ENCODE results near the gene KLHL21.
A peak's percentile ranks its signal among the peaks of the same experiment; 100 is the strongest.
"Not testable (repeated sequence)": the region's sequence is repeated elsewhere in the genome, so short reads cannot be mapped to it uniquely, and the experiment has no call there.

Gene KLHL21

DNA sequence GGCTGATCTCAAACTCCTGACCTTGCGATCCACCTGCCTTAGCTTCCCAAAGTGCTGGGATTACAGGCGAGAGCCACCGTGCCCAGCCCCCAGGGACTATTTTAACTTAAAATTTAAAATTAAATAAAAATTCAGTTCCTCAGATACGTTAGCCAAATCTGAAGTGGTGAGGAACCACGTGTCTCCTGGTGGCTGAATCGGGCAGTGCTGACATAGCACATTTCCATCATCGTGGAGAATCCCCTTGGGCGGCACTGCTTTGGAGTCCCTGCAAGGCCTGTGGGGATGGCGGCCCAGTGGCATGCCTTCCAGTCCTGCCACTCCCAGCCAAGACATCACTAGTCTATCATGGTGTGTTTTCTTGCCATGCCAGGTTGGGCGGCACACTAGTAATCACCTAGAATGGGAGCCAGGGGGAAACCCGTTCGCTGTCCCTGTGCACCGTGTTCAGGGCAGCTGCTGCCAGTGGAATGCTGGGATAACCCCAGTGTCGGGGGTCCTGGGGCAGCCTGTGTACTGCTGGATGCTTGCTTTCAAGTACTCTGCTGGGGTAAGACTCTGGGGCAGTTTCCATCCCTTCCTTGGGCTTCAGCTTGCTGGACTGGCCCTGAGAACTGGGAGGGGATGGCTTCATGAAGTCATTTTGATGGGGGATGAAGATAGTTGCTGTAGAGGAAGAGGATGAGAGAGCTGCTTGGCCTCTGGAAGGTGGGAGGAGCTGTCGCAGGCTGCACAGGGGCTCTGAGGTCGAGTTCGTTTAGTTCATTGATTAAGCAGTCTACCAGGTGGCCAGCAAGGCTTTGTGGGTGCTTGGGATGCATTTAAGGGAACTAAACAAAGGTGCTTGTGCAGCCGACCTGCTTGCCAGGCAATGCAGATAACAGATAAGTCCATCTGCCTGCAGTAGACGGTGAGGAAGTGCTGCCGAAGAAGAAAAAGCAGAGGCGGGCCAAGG lies 18.3 kb downstream of the KLHL21 start:
- DNase-seq (ENCODE audit: low spot score) = no peak

DNA sequence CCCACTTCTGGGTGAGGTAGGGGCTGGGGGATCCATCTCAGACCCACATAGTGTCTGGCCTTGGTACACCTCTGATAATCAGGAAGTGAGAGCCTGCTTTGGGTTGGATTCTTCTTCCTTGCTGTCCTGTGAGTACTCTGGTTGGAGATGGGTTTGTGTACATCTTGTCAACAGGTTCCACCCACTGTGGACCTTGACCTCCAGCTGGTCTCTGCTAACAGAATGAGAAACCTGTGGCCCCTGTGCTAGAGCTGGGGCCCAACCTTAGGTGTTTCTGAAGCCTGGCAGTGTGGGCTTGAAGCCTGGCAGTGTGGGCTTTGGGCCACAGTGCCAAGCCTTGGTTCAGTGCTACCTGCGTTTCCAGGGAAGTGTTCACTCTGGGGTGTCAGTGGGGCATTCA lies 20.3 kb downstream of the KLHL21 start:
- no peak for DNase-seq (ENCODE audit: low spot score)

DNA sequence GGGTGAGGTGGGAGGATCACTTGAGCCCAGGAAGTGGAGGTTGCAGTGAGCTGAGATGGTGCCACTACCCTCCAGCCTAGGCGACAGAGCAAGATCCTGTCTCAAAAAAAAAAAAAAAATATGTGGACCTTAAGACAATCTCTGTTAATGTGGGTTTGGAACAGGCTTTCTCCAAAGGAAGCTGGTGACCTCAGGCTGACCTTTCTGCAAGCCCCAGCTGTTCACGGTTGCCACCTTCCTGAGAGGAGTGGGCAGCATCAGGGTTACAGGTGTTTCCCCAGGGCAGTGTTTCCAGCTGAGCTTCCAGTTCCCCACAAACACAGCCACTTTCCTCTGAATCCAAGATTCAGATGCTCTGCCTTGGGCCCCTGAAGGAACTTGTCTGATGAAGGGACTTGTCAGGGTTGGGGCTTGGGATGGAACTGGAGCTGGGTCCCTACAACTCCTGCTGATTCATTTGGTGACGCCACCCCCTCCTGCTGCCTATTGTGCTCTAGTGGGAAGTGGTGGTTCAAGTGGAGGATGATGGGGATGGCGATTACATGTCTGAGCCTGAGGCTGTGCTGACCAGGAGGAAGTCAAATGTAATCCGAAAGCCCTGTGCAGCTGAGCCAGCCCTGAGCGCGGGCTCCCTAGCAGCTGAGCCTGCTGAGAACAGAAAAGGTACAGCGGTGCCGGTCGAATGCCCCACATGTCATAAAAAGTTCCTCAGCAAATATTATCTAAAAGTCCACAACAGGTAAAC lies 20.9 kb downstream of the KLHL21 start:
- no peak for DNase-seq (ENCODE audit: low spot score)

DNA sequence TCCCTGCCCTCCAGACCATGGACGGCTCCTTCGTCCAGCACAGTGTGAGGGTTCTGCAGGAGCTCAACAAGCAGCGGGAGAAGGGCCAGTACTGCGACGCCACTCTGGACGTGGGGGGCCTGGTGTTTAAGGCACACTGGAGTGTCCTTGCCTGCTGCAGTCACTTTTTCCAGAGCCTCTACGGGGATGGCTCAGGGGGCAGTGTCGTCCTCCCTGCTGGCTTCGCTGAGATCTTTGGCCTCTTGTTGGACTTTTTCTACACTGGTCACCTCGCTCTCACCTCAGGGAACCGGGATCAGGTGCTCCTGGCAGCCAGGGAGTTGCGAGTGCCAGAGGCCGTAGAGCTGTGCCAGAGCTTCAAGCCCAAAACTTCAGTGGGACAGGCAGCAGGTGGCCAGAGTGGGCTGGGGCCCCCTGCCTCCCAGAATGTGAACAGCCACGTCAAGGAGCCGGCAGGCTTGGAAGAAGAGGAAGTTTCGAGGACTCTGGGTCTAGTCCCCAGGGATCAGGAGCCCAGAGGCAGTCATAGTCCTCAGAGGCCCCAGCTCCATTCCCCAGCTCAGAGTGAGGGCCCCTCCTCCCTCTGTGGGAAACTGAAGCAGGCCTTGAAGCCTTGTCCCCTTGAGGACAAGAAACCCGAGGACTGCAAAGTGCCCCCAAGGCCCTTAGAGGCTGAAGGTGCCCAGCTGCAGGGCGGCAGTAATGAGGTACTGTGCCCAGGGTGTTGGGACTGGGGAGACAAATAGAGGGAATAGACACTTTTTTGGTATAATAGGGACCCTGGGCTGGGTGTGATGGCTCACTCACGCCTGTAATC lies 21.9 kb downstream of the KLHL21 start:
- DNase-seq (ENCODE audit: low spot score) = no peak

DNA sequence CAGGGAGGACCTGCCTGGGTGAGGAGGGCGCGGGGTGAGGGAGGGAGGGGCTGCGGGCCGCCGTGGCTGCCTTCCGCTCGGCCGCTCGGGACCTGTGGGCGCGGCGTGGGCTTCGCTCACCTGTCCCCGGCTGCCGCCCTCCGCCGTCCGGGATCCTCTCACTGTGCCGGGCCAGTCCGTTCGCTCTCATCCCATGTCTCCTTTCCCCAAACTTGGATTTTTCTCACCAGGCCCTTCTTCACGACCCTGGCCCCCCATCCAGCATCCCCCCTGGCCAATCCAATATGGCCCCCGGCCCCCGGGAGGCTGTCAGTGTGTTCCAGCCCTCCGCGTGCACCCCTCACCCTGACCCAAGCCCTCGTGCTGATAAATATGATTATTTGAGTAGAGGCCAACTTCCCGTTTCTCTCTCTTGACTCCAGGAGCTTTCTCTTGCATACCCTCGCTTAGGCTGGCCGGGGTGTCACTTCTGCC lies 22.5 kb downstream of the KLHL21 start:
- DNase-seq (ENCODE audit: low spot score) = no peak

DNA sequence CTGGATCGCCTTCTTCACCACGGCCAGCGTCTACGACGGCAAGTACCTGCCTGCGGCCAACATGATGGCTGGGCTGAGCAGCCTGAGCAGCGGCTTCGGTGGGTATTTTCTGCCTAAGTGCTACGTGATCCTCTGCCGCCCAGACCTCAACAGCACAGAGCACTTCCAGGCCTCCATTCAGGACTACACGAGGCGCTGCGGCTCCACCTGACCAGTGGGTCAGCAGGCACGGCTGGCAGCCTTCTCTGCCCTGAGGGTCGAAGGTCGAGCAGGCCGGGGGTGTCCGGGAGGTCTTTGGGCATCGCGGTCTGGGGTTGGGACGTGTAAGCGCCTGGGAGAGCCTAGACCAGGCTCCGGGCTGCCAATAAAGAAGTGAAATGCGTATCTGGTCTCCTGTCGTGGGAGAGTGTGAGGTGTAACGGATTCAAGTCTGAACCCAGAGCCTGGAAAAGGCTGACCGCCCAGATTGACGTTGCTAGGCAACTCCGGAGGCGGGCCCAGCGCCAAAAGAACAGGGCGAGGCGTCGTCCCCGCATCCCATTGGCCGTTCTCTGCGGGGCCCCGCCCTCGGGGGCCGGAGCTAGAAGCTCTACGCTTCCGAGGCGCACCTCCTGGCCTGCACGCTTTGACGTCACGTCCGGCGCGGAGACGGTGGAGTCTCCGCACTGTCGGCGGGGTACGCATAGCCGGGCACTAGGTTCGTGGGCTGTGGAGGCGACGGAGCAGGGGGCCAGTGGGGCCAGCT lies 23.1 kb downstream of the KLHL21 start, which contains the start of gene ZBTB48:
ZBTB48 (plus strand) TSS at position 621 of the 745 bp plus-strand sequence. CDS start 616 bp downstream, outside the sequence.
- DNase-seq (ENCODE audit: low spot score) = peak; percentile 98

DNA sequence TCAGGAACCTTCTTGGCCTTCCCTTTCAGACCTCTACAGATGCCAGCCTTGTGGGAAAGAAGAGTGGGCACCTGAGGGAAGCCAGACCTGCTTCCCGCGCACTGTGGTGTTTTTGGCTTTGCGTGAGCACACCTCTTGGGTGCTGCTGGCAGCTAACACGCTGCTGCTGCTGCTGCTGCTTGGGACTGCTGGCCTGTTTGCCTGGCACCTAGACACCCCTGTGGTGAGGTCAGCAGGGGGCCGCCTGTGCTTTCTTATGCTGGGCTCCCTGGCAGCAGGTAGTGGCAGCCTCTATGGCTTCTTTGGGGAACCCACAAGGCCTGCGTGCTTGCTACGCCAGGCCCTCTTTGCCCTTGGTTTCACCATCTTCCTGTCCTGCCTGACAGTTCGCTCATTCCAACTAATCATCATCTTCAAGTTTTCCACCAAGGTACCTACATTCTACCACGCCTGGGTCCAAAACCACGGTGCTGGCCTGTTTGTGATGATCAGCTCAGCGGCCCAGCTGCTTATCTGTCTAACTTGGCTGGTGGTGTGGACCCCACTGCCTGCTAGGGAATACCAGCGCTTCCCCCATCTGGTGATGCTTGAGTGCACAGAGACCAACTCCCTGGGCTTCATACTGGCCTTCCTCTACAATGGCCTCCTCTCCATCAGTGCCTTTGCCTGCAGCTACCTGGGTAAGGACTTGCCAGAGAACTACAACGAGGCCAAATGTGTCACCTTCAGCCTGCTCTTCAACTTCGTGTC lies 23.9 kb downstream of the KLHL21 start:
- no peak for DNase-seq (ENCODE audit: low spot score)

DNA sequence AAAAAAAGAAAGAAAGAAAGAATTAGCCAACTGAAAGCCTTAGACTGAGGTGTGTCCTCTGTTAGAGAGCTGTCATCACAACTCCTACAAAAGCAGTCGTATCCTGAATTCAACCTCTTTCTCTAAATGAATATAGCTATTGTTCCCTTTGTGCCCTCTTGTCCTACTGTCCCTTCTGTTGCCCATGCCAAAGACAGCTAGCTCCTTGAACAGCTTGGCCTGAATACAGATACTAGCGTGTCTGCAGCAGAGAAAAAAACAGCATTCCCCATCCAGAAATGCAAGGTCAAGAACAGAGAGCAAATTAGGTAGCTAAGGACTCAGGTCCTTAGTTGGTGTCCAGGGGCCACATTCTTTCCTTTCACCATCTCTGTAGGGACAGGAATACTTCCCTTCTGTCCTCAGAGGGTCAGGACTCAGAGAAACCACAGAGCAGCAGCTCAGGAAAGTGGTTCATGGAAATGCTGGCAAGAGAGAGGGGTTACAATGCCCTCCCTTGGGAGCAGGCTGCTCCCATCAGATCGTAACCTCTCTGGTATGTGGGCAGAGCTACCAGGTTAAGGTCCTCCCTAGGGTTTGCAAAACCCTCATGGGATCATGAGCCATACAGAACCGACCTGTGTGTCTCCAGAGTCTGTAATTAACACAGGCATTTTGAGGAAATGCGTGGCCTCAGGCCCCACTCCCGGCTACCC lies 24.7 kb downstream of the KLHL21 start:
- no peak for DNase-seq (ENCODE audit: low spot score)

DNA sequence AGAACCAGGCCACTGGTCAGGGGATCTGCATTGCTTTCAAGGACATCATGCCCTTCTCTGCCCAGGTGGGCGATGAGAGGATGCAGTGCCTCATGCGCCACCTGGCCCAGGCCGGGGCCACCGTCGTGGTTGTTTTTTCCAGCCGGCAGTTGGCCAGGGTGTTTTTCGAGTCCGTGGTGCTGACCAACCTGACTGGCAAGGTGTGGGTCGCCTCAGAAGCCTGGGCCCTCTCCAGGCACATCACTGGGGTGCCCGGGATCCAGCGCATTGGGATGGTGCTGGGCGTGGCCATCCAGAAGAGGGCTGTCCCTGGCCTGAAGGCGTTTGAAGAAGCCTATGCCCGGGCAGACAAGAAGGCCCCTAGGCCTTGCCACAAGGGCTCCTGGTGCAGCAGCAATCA lies 27.9 kb downstream of the KLHL21 start:
- DNase-seq (ENCODE audit: low spot score) = no peak

DNA sequence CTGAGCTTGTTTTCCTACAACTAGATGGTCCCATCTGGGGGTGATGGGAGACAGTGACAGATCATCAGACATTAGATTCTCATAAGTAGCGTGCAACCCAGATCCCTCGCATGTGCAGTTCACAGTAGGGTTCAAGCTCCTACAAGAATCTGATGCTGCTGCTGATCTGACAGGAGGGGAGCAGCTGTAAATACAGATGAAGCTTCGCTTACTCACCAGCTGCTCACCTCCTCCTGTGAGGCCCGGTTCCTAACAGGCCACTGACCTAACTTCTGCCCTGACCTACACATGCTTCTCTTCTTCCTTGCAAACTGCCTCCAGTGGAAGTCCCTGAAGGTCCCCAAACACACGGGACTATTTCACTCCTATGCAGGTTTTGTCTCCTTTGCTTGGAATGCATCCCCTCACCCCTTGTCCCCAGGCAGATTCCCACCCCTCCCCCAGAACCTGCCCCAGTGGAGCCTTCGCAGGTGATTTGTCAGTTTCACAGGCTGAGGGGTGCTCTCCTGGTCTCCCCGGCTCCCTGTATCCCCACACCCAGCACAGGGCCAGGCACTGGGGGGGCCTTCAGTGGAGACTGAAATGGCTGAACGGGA lies 28.5 kb downstream of the KLHL21 start:
- no peak for DNase-seq (ENCODE audit: low spot score)

DNA sequence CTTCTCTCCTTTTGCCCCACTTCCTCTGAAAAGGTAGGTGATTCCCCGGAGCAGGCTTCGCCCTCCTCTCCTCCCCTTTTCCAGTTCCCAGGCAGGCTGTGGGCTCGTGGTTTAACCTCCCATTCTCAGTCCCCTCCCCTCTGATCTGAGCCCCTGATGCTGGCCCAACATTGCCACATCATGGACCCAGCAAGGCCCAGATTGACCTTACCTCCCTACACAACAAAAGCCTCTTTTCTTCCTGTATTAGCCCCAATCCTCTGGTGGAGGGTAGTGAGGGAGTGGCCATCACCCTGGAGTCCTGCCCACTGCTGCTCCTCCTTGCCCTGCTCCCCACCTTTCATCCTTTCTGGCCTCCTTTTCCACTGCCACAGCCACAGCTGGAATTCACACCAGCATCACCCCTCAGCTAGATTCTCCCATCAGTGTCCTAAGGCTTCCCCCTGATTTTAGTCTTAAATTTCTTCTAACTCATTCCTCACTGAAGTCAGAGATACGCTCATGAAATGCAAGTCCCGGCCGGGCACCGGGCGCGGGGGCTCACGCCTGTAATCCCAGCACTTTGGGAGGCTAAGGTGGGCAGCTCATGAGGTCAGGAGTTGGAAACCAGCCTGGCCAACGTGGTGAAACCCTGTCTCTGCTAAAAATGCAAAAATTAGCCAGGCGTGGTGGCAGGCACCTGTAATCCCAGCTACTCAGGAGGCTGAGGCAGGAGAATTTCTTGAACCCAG lies 29.9 kb downstream of the KLHL21 start:
- DNase-seq (ENCODE audit: low spot score) = no peak

DNA sequence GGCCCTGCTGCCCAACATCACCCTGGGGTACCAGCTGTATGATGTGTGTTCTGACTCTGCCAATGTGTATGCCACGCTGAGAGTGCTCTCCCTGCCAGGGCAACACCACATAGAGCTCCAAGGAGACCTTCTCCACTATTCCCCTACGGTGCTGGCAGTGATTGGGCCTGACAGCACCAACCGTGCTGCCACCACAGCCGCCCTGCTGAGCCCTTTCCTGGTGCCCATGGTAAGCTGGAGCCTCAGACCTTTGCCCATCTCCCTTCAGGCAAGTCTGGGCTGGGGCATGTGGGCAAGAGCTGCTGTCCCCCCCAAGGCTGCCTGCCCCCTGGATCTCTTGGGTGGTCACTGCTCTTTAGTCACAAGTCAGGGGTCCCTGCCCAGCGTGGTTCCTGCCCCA lies 31.7 kb downstream of the KLHL21 start:
- no peak for DNase-seq (ENCODE audit: low spot score)

DNA sequence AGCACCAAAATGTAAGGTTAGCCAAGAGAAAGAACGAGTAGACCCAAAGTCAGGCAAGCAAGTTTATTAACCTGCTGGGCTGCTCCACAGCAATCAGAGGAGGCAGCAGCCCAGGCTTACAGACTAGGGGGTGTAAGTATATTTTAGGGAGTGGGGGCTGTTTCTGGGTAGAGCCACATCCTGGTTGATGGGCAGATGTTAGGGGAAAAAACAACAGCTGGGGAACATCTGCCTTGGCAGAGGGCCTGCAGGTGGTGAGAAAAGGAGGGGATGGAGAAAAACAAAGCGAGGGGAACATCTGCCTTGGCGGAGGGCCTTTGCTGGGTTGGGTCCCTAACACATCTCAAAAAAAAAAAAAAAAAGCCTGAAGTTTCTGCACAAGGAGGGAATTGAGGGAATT lies 32.6 kb downstream of the KLHL21 start:
- DNase-seq (ENCODE audit: low spot score) = no peak

DNA sequence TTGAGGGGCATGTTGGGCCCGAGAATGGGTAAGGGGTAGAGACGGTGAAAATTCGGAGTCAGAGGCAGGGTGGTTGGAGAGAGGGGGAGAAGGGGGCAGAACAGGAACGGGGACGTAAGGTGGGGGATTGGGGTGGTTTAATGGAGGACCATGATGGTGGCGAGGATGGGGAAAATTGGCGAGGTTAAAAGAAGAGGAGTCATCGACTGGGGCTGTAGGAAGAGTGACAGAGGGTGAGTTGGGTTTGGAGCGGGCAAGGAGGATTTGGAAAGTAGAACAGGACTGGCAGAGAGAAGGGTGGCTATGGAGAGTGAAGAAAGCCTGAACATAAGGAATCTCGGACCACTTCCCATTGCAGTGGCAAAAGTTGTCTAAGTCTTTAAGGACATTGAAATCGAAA lies 33.6 kb downstream of the KLHL21 start:
- DNase-seq (ENCODE audit: low spot score) = no peak

DNA sequence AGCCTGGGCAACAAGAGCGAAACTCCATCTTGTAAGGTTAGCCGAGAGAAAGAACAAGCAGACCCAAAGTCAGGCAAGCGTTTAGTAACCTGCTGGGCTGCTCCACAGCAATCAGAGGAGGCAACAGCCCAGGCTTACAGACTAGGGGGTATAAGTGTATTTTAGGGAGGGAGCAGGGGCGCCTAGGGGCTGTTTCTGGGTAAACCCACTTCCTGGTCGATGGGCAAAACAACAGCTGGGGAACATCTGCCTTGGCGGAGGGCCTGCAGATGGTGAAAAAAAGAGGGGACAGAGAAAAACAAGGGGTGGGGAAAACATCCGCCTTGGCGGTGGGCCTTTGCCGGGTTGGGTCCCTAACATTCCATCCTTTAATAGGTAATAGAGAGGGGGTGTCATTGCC lies 42.4 kb downstream of the KLHL21 start:
- no peak for DNase-seq (ENCODE audit: low spot score)

DNA sequence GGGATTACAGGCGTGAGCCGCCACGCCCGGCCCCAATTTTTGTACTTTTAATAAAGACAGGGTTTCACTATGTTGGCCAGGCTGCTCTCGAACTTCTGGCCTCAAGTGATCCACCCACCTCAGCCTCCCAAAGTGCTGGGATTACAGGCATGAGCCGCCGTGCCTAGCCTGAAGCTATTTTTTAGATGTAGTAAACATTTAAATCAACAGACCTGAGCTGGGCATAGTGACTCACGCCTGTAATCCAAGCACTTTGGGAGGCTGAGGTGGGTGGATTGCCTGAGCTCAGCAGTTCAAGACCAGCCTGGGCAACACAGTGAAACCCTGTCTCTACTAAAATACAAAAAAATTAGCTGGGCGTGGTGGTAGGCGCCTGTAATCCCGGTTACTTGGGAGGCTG lies 43.5 kb downstream of the KLHL21 start:
- not testable (repeated sequence) for DNase-seq (ENCODE audit: low spot score)

DNA sequence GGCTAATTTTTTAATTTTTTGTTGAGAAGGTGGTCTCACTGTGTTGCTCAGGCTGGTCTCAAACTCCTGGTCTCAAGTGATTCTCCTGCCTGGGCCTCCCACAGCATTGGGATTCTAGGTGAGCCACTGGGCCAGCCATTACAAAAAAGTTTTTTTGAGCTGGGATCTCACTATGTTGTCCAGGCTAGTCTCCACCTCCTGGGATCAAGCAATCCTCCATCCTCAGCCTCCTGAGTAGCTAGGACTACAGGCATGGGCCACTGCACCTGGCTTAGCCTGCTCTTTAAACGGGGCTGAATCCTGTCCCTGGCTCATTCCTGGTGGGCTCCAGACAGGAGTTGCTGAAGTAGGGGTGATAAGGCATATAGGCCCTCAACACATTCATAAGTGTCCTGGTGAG lies 45.1 kb downstream of the KLHL21 start:
- no peak for DNase-seq (ENCODE audit: low spot score)

DNA sequence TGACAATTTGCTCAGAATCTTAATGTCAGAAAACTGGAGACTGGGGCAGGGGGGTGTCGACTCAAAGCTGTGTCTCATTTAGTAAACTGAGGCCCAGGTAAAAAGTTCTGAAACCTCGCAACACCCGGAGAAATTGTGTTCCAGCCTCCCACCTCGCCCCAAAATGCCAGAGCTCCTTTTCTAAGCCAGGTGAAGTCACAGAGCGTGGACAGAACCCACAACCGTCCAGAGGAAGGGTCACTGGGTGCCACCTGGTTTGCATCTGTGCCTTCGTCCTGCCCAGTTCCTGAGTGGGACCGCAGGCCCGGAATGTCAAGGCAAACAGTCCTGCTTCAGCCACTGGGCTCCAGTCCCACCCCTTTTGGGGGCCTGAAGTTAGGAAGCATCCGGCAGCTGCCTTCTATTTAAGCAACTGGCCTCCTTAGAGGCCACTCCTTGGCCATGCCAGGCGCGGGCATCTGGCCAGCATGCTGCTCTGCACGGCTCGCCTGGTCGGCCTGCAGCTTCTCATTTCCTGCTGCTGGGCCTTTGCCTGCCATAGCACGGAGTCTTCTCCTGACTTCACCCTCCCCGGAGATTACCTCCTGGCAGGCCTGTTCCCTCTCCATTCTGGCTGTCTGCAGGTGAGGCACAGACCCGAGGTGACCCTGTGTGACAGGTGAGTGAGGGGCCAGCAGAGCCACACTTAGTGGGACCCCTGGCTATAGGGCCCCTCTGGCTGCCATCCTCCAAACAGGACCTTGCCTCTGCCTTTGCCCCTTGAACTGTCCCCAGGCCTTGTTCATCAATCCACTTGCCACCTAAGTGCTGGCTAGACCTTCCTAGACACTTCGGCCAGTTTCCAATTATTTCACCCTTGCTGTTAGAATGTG lies 47.5 kb downstream of the KLHL21 start, which contains the start of gene TAS1R1:
TAS1R1 (plus strand) TSS at position 401 of the 872 bp plus-strand sequence; CDS start at position 468, 67 bp downstream.
- no peak for DNase-seq (ENCODE audit: low spot score)
